HG02852 (cell line): ENCODE measurements around the gene AFAP1.

ENCODE experiments used
- ATAC-seq: cut with Tn5 transposase; IDR thresholded peaks from one replicate; pipeline ENCODE4 v1.9.1; 2021; ENCODE audit warnings: mild to moderate bottlenecking, moderate library complexity; ENCODE audit not compliant: unreplicated experiment

The AFAP1 gene

GRCh38 chr4:7823416-7823824, 116.2 kb downstream of the AFAP1 start:
- ATAC-seq: no peak

GRCh38 chr4:7822877-7823276, 116.8 kb downstream of the AFAP1 start:
- no peak for ATAC-seq

GRCh38 chr4:7822137-7822505, 117.5 kb downstream of the AFAP1 start:
- ATAC-seq: no peak

- ATAC-seq: no peak
Measured at GRCh38 chr4:7821245-7822136, 118.2 kb downstream of the AFAP1 start.

GRCh38 chr4:7820031-7820818, 119.4 kb downstream of the AFAP1 start:
- ATAC-seq: no peak

- ATAC-seq: no peak
Measured at GRCh38 chr4:7819446-7819845, 120.2 kb downstream of the AFAP1 start.

GRCh38 chr4:7818399-7818911, 121.2 kb downstream of the AFAP1 start:
- ATAC-seq: no peak

GRCh38 chr4:7817877-7818398, 121.7 kb downstream of the AFAP1 start:
- no peak for ATAC-seq

GRCh38 chr4:7816771-7817170, 122.9 kb downstream of the AFAP1 start:
- ATAC-seq: no peak

- ATAC-seq: no peak
Measured at GRCh38 chr4:7815981-7816380, 123.7 kb downstream of the AFAP1 start.

- ATAC-seq: no peak
Measured at GRCh38 chr4:7815562-7815961, 124.1 kb downstream of the AFAP1 start.

GRCh38 chr4:7814451-7814850, 125.2 kb downstream of the AFAP1 start:
- no peak for ATAC-seq

- ATAC-seq: no peak
Measured at GRCh38 chr4:7813674-7814073, 126.0 kb downstream of the AFAP1 start.

- no peak for ATAC-seq
Measured at GRCh38 chr4:7812921-7813320, 126.7 kb downstream of the AFAP1 start.

- no peak for ATAC-seq
Measured at GRCh38 chr4:7812231-7812857, 127.3 kb downstream of the AFAP1 start.

GRCh38 chr4:7811536-7812191, 128.0 kb downstream of the AFAP1 start:
- no peak for ATAC-seq

- no peak for ATAC-seq
Measured at GRCh38 chr4:7810783-7811535, 128.7 kb downstream of the AFAP1 start.

GRCh38 chr4:7808752-7809151, 130.9 kb downstream of the AFAP1 start:
- ATAC-seq: no peak

GRCh38 chr4:7808181-7808580, 131.5 kb downstream of the AFAP1 start:
- ATAC-seq: no peak

GRCh38 chr4:7807351-7807921, 132.2 kb downstream of the AFAP1 start:
- ATAC-seq: no peak
